HEK293T (cell line): Measurements from ENCODE around the gene FEM1B.

Source experiments
- CTCF ChIA-PET: fragments of 350-600 bp; formaldehyde crosslinking; extraction: SDS; loops from one replicate; lab custom pipeline; 2021; ENCODE audit warnings: antibody characterized with exemption, inconsistent platforms; lab: Yijun Ruan, JAX
- POLR2A ChIA-PET: fragments of 350-600 bp; formaldehyde crosslinking; extraction: SDS; loops from one replicate; lab custom pipeline; 2020; ENCODE audit warnings: antibody characterized with exemption, inconsistent platforms; lab: Yijun Ruan, JAX
- DNase-seq: peaks from one replicate; pipeline ENCODE4 v3.0.0; 2012; ENCODE audit warnings: mixed read lengths; ENCODE audit errors: extremely low spot score
- ARNT ChIP-seq: fragments of 450-650 bp; IDR thresholded peaks from 2 replicates; pipeline ENCODE4 v1.6.1; 2017; ENCODE audit warnings: mild to moderate bottlenecking
- BHLHE40 ChIP-seq: fragments of 450-650 bp; IDR thresholded peaks from 2 replicates; pipeline ENCODE4 v1.6.1; 2016; ENCODE audit warnings: mild to moderate bottlenecking, moderate library complexity, borderline replicate concordance
- CTBP1 ChIP-seq: fragments of 450-650 bp; IDR thresholded peaks from 2 replicates; pipeline ENCODE4 v1.6.1; 2016; ENCODE audit warnings: borderline replicate concordance
- ELF4 ChIP-seq: fragments of 450-650 bp; IDR thresholded peaks from 2 replicates; pipeline ENCODE4 v1.6.1; 2017; ENCODE audit warnings: antibody characterized with exemption
- FOXA1 ChIP-seq: fragments of 450-650 bp; IDR thresholded peaks from 2 replicates; pipeline ENCODE4 v1.6.1; 2016; ENCODE audit warnings: mild to moderate bottlenecking
- FOXK2 ChIP-seq: fragments of 450-650 bp; IDR thresholded peaks from 2 replicates; pipeline ENCODE4 v1.6.1; 2016; ENCODE audit warnings: mild to moderate bottlenecking
- FOXM1 ChIP-seq: fragments of 450-650 bp; IDR thresholded peaks from 2 replicates; pipeline ENCODE4 v1.6.1; 2017; ENCODE audit warnings: mild to moderate bottlenecking, borderline replicate concordance
- HDGF ChIP-seq: fragments of 450-650 bp; IDR thresholded peaks from 2 replicates; pipeline ENCODE4 v1.6.1; 2017; ENCODE audit warnings: antibody characterized with exemption, borderline replicate concordance
- L3MBTL2 ChIP-seq: fragments of 450-650 bp; conservative IDR thresholded peaks from 2 replicates; pipeline ENCODE4 v1.6.1; 2016; ENCODE audit warnings: mild to moderate bottlenecking
- LEF1 ChIP-seq: fragments of 450-650 bp; IDR thresholded peaks from 2 replicates; pipeline ENCODE4 v1.6.1; 2017; ENCODE audit warnings: mild to moderate bottlenecking, borderline replicate concordance
- NFRKB ChIP-seq: fragments of 450-650 bp; IDR thresholded peaks from 2 replicates; pipeline ENCODE4 v1.6.1; 2016; ENCODE audit warnings: mild to moderate bottlenecking, moderate library complexity
- SP1 ChIP-seq: fragments of 450-650 bp; IDR thresholded peaks from 2 replicates; pipeline ENCODE4 v1.6.1; 2017
- SUZ12 ChIP-seq: fragments of 450-650 bp; IDR thresholded peaks from 2 replicates; pipeline ENCODE4 v1.6.1; 2016; ENCODE audit warnings: mild to moderate bottlenecking
- TARDBP ChIP-seq: fragments of 450-650 bp; IDR thresholded peaks from 2 replicates; pipeline ENCODE4 v1.6.1; 2016
- ZNF384 ChIP-seq: fragments of 450-650 bp; IDR thresholded peaks from 2 replicates; pipeline ENCODE4 v1.6.1; 2016
- TF ChIP-seq, protein P1 (sequence below): fragments of 450-650 bp; IDR thresholded peaks from 2 replicates; pipeline ENCODE4 v1.6.1; 2016

FEM1B gene

GRCh38 chr15:68317281-68318007, 39.9 kb downstream of the FEM1B start:
- no peak for DNase-seq
- CTCF ChIA-PET = interaction anchor here (0.6 to 3.2 kb wide), 3 partner anchors 10 to 232 kb away, joined by 3 to 18 read pairs (median 13); no protein-coding TSS in a partner anchor
- POLR2A ChIA-PET = no interaction called here
- no peak for TF ChIP-seq SP1
- no peak for TF ChIP-seq ZNF384
- TF ChIP-seq L3MBTL2 = no peak

DNA sequence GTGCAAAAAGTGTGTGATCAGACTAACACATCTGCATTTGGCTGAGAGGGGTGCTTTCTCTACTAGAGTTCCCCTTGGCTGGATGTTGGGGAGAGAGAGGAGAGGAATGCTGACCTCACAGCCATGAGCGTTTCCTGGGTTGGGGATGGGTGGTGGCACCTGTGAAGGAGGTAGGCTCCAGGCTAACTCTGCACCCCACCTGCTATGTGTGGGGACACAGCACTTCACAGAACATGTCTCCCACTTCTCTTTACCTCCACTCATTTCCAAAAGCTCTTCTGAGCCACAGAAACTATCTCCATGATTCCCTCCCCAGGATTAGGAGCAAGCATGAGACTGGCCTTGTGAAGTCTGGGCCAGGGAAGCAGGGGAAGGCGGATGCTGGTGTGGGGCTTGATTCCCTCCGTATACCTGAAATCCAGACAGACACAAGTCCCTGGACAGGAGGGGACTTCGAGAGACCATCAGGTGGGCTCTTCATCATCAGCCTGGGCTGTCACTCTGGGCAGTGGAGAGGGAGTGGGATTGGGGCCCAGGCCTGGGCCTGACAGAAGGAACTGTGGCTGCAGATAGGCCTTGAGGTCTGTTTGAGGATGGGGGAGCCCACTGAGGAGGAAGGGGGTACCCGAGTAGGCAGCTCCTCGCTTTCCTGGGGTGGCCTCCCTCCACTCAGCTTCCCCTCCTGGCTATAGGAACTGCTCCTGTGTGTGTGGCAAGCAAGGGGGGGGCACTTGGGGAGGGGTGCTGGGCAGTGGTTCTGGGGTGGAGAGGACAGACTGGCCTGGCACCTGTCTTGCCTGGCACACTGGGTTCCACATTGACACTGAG, 40.7 kb downstream of the FEM1B start:
- no peak for TF ChIP-seq FOXK2
- no peak for TF ChIP-seq L3MBTL2
- TF ChIP-seq ARNT = no peak
- TF ChIP-seq LEF1 = no peak
- no peak for TF ChIP-seq HDGF
- TF ChIP-seq, protein P1, sequence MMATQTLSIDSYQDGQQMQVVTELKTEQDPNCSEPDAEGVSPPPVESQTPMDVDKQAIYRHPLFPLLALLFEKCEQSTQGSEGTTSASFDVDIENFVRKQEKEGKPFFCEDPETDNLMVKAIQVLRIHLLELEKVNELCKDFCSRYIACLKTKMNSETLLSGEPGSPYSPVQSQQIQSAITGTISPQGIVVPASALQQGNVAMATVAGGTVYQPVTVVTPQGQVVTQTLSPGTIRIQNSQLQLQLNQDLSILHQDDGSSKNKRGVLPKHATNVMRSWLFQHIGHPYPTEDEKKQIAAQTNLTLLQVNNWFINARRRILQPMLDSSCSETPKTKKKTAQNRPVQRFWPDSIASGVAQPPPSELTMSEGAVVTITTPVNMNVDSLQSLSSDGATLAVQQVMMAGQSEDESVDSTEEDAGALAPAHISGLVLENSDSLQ = no peak
- no peak for TF ChIP-seq SP1
- TF ChIP-seq SUZ12 = no peak
- no peak for TF ChIP-seq NFRKB
- no peak for TF ChIP-seq FOXA1
- ChIA-PET CTCF (no interaction called here), POLR2A (no interaction called here)
- DNase-seq = no peak

DNA sequence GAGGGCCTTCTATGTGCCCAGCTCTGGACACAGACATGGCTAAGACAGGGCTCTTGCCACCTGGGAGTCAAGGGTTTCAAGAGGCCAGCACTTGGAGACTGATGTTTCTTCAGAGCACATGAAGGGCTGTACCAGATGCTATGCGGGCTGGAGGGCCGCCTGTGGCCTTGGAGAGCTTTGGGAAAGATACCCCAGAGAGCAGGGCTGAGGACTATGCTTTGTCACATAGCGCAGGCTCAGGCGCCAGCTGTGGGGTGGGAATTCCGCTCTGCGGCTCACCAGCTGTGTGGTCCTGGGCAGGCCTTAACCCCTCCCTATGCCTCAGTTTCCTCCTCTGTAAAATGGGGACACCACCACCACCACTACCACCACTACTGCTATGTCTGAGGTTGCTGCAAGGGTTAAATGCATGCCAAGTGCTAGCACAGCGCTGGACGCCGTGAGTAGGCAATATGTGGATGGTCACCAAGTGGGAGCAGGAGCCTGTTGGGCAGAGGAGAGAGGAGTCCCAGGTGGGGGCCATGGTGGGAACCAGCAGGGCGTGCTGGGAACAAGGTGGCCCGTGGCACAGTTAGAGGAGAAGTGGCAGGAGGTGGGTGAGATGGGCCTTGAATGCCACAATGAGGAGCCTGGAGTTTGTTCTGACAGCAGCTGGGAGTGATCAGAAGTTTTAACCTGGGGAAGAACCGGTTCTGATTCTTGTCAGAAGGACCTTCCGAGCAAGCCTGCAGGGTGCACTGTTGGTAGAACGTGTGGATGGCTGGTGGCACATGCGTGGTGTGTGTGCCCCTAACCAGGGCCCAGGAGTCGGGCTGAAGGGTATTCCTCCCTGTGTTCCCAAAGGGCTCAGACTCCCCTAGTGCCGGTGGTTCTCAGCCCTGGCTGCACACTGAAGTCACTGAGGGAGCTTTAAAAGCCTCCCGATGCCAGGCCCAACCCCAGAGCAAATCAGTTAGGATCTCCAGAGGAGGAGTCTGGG, 41.7 kb downstream of the FEM1B start:
- no peak for TF ChIP-seq TARDBP
- TF ChIP-seq HDGF = no peak
- no peak for TF ChIP-seq CTBP1
- TF ChIP-seq ELF4 = no peak
- no peak for TF ChIP-seq FOXK2
- no peak for TF ChIP-seq LEF1
- TF ChIP-seq ARNT = no peak
- TF ChIP-seq, protein P1 = no peak
- no peak for TF ChIP-seq FOXA1
- no peak for TF ChIP-seq FOXM1
- TF ChIP-seq BHLHE40 = no peak
- TF ChIP-seq NFRKB = no peak
- no peak for TF ChIP-seq SP1
- CTCF ChIA-PET = interaction anchor here (0.7 to 1.6 kb wide), 2 partner anchors 66 to 179 kb away, joined by 3 to 4 read pairs; no protein-coding TSS in a partner anchor
- POLR2A ChIA-PET = no interaction called here
- DNase-seq = no peak

- ChIA-PET POLR2A (no interaction called here), CTCF (interaction anchor here (0.7 to 1.6 kb wide), 2 partner anchors 67 to 178 kb away, joined by 3 to 4 read pairs; no protein-coding TSS in a partner anchor)
- TF ChIP-seq L3MBTL2 (no peak), FOXK2 (no peak), ZNF384 (no peak), NFRKB (no peak), TARDBP (no peak), CTBP1 (no peak), FOXA1 (no peak), FOXM1 (no peak), LEF1 (no peak), HDGF (no peak), SUZ12 (no peak), SP1 (no peak)
- no peak for DNase-seq
Observed at GRCh38 chr15:68319997-68320396, 42.5 kb downstream of the FEM1B start.

DNA sequence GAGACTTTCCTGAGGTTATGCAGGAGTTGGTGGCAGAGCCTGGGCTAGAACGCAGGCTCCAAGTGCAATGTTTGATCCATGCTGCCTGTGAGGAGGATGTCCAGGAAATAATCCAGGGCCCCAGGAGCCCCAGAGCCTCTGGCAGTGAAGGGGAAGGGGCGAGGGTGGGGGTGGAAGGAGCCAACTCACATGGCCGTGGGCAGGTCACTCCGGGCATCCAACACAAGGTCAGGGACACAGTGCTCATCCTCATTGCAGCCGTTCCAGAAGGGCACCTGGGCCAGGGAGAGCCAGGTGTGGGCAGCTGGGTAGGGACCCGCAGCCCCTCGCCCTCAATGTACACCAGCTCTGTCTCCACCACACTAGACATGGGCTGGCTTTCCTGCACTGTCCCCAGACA, 43.7 kb downstream of the FEM1B start:
- DNase-seq = no peak
- ChIA-PET POLR2A (no interaction called here), CTCF (interaction anchor here (1.1 kb wide), 1 partner anchor 14 kb away, joined by 5 read pairs; no protein-coding TSS in a partner anchor)
- TF ChIP-seq ARNT = no peak
- no peak for TF ChIP-seq LEF1
- no peak for TF ChIP-seq FOXM1
- TF ChIP-seq BHLHE40 = no peak
- no peak for TF ChIP-seq NFRKB
- TF ChIP-seq CTBP1 = no peak
- no peak for TF ChIP-seq SUZ12
- TF ChIP-seq ZNF384 = no peak
- no peak for TF ChIP-seq L3MBTL2
- no peak for TF ChIP-seq TARDBP
- TF ChIP-seq, protein P1 = no peak
- no peak for TF ChIP-seq HDGF
- no peak for TF ChIP-seq ELF4
- no peak for TF ChIP-seq FOXA1
- no peak for TF ChIP-seq FOXK2
- TF ChIP-seq SP1 = no peak
